Measurements from ENCODE around the gene CMTM8.

The CMTM8 gene

GRCh38 chr3:32236377-32236776, 2.1 kb upstream of the CMTM8 start:
- no peak for TF ChIP-seq CTCF (conservative IDR thresholded peaks at IDR 0.05)

GRCh38 chr3:32237670-32238452, 619 bp upstream of the CMTM8 start:
- H3K27ac ChIP-seq = peak overlapping the region; percentile 86
- TF ChIP-seq CTCF (conservative IDR thresholded peaks at IDR 0.05) = no peak

More at GRCh38 chr3:32236377-32236776, 2.1 kb upstream of the CMTM8 start:
- no peak overlapping the region for H3K27ac ChIP-seq

DNA sequence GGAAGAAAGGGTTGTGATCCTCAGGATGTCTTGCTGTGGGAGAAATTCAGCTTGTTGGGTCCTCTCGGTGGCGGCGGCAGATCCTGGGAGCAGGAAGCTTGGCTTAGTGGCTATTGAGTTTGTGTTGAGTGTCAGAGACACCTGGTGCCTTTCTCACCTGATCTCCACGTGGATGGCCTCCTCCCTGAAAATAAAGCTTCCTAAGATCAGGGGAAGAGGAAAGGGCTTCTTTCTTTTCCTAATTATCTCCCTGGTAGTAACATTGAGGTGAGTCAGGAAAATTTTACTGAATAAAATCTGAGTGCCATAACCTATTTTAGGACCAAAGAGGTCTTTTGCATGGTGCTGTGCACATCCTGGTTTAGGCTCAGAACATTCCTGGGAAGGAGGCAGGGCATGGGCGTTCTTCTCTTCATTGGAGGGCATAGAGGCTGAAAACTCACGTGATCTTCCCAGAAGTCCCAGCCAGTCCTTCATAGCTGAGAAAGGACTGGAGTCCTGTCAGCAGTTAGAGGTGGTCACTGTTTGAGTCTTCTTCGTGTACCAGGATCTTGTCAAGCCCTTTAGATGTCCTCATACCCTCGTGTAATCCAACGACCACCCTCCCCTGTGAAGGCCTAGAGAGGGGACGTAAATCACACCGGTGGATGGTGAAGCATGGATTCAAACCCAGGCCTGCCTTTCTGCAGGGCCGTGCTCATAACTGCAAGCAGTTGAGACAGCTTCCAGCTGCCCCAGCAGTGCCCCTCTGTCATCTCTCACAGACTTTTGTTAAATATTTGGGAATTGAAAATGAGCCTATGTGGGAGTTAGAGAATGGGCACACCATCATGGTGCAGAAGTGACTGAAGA, 1.1 kb downstream of the CMTM8 start:
- H3K27ac ChIP-seq = peak overlapping the region; percentile 86
- TF ChIP-seq CTCF (conservative IDR thresholded peaks at IDR 0.05) = no peak

DNA sequence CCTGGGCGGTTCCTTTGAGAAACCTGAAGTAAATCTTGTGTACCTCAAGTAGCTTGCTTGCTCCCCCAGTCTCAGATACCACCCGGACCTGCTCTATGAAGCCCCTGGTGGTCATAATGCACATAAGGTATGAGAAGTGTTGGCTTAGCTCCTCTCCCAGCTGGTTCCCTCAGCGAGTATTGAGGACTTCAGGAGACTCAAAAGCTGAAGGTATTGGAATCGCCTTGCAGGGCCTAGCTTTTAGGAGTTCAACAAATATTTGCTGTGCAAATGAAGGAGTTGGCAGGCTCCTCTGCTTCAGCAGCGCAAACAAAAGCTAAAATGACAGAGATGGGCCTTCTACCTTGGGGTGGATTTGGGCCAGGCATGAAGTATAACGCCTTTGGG, 1.7 kb downstream of the CMTM8 start:
- H3K27ac ChIP-seq = peak overlapping the region; percentile 86
- peak; percentile 61 for TF ChIP-seq CTCF (conservative IDR thresholded peaks at IDR 0.05)

DNA sequence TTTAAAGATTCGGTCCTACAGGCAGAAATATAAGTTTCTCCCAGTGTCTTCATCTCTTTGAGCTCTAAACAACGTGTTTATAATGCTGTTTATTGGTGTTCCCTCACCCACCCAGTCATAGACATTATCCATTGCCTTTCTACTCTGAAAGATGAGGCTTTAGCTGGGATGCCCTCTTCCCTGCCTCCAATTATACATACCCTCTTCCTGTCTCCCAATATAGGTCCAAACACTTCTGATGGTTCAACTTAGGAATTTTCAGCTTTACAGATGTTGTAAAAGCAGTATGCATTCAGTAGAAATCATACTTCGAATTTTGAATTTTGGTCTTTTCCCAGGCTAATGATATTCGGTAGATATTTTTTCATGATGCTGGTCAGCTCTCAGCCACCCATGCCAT, 2.6 kb downstream of the CMTM8 start:
- peak overlapping the region; percentile 86 for H3K27ac ChIP-seq
- TF ChIP-seq CTCF (conservative IDR thresholded peaks at IDR 0.05) = no peak

DNA sequence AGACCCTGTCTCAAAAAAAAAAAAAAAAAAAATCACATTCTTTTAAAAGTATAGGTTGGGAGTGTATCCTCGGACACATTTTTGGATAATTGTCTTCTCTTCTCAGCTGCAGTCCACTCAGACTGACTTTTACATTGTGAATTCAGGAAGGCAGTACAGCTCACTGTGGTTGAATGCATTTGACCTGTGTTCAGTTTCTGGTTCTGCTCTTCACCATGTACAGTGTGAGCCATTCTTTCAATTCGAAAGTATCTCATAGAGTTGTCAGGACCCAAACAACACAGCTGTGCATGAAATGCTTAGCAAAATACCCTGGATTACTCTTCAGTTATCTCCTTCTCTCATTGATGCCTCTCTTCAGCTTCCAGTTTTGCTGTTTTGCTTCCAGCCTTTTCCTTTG, 5.0 kb downstream of the CMTM8 start:
- no peak for TF ChIP-seq CTCF (conservative IDR thresholded peaks at IDR 0.05)
- no peak overlapping the region for H3K27ac ChIP-seq

- no peak overlapping the region for H3K27ac ChIP-seq
- TF ChIP-seq CTCF (conservative IDR thresholded peaks at IDR 0.05) = no peak
These were observed 6.7 kb downstream of the CMTM8 start for GRCh38 chr3:32245200-32245599.

Measured in VCaP (cell line).